OCI-LY1 (cell line): Measurements from ENCODE around the gene TMEM60.
"Not testable (repeated sequence)": the region's sequence is repeated elsewhere in the genome, so short reads cannot be mapped to it uniquely, and the experiment has no call there.

Experiments
- H2AFZ ChIP-seq: fragments of 200-600 bp; sonication (generic), shearing (Covaris generic); 2 replicates; pipeline ENCODE4 v1.6.0; 2014; ENCODE audit warnings: antibody characterized with exemption, mild to moderate bottlenecking, low read length
- H3F3A ChIP-seq: fragments of 200-600 bp; sonication (generic), shearing (Covaris generic); 2 replicates; pipeline ENCODE4 v1.6.0; 2014; ENCODE audit warnings: mild to moderate bottlenecking, antibody characterized with exemption, low read length, moderate library complexity; ENCODE audit not compliant: insufficient read depth
- H3K27ac ChIP-seq: fragments of 200-600 bp; sonication (generic); 2 replicates; pipeline ENCODE4 v1.5.1; 2014; ENCODE audit warnings: low read length, mixed run types, mild to moderate bottlenecking, low read depth; ENCODE audit not compliant: poor library complexity, severe bottlenecking
- H3K27me3 ChIP-seq: fragments of 200-600 bp; sonication (generic); 2 replicates; pipeline ENCODE4 v1.6.0; 2014; ENCODE audit warnings: antibody characterized with exemption, mild to moderate bottlenecking, low read length, moderate library complexity; ENCODE audit not compliant: insufficient read depth
- H3K36me3 ChIP-seq: fragments of 200-600 bp; sonication (generic); 2 replicates; pipeline ENCODE4 v1.6.1; 2014; ENCODE audit warnings: mild to moderate bottlenecking, antibody characterized with exemption, low read length, moderate library complexity, mixed read lengths; ENCODE audit not compliant: insufficient read depth
- H3K4me1 ChIP-seq: fragments of 200-600 bp; sonication (generic); 2 replicates; pipeline ENCODE4 v1.5.1; 2014; ENCODE audit warnings: mild to moderate bottlenecking, low read length, moderate library complexity; ENCODE audit not compliant: insufficient read depth, severe bottlenecking
- H3K4me2 ChIP-seq: fragments of 200-600 bp; sonication (generic), shearing (Covaris generic); 2 replicates; pipeline ENCODE4 v1.6.1; 2014; ENCODE audit warnings: low read length
- H3K4me3 ChIP-seq: fragments of 200-600 bp; sonication (generic); 2 replicates; pipeline ENCODE4 v1.5.1; 2014; ENCODE audit warnings: low read length, low read depth, mild to moderate bottlenecking, mixed read lengths; ENCODE audit not compliant: poor library complexity, severe bottlenecking
- H3K79me2 ChIP-seq: fragments of 200-600 bp; shearing (Covaris generic); 2 replicates; pipeline ENCODE4 v1.6.1; 2016; ENCODE audit warnings: mixed run types, low read length, mixed read lengths; ENCODE audit not compliant: insufficient read depth
- H3K9ac ChIP-seq: fragments of 200-600 bp; sonication (generic), shearing (Covaris generic); 2 replicates; pipeline ENCODE4 v1.6.1; 2014; ENCODE audit warnings: mild to moderate bottlenecking, low read length, mixed read lengths
- H3K9me2 ChIP-seq: fragments of 200-600 bp; sonication (generic), shearing (Covaris generic); 2 replicates; pipeline ENCODE4 v1.6.1; 2014; ENCODE audit warnings: low read depth, mild to moderate bottlenecking, low read length, mixed read lengths
- H3K9me3 ChIP-seq: fragments of 200-600 bp; shearing (Covaris generic); 2 replicates; pipeline ENCODE4 v1.6.1; 2014; ENCODE audit warnings: low read length, mixed read lengths
- H4K20me1 ChIP-seq: fragments of 200-600 bp; sonication (generic), shearing (Covaris generic); 2 replicates; pipeline ENCODE4 v1.6.0; 2016; ENCODE audit warnings: mild to moderate bottlenecking, low read length; ENCODE audit not compliant: insufficient read depth
- EZH2 ChIP-seq: fragments of 200-600 bp; sonication (generic), shearing (Covaris generic); IDR thresholded peaks from 2 replicates; pipeline ENCODE4 v1.8.0; 2017; ENCODE audit warnings: borderline replicate concordance, mixed run types, mild to moderate bottlenecking, antibody characterized with exemption, low read length, moderate library complexity, mixed read lengths
- TF ChIP-seq, protein P1 (sequence below): fragments of 200-600 bp; sonication (generic), shearing (Covaris generic); IDR thresholded peaks from 2 replicates; pipeline ENCODE4 v1.5.1; 2017; ENCODE audit warnings: mild to moderate bottlenecking, antibody characterized with exemption, low read length, moderate library complexity, mixed read lengths

Gene TMEM60

DNA sequence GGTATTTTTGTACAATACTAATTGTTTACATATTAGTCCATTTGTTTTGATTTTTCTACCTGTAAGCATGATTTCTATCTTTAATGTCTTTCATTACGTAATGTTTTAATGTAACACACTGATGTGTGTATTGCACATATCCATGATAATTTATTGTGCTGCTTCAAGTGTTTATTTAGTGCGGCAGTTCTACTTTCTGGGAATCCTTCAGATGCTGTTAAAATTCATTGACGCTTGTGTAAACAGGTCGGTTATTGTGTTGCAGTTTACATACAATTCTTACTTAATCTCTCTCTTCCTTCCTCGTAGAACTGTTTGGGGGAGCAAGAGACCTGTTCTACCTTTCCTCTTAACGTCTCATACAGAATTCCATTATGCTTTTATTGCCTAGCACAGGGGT, 6.9 kb downstream of the TMEM60 start:
- peaks cover 17% of the 10 kb centered on the region; the same call in 1 of the 2 replicates for H3K36me3 ChIP-seq
- H3K9ac ChIP-seq: no peak overlapping the region
- H3K9me2 ChIP-seq: no peaks in the 10 kb centered on the region
- H3K4me2 ChIP-seq: no peak overlapping the region
- H3K4me1 ChIP-seq: peaks cover 7% of the 10 kb centered on the region
- no peak overlapping the region for H3K27ac ChIP-seq
- no peak overlapping the region for H2AFZ ChIP-seq
- H4K20me1 ChIP-seq: no peaks in the 10 kb centered on the region
- no peaks in the 10 kb centered on the region for H3K9me3 ChIP-seq
- H3K27me3 ChIP-seq: no peaks in the 10 kb centered on the region
- no peak for TF ChIP-seq EZH2
- no peaks in the 10 kb centered on the region for H3F3A ChIP-seq
- H3K4me3 ChIP-seq: no peak overlapping the region
- peaks cover 6% of the 10 kb centered on the region for H3K79me2 ChIP-seq

DNA sequence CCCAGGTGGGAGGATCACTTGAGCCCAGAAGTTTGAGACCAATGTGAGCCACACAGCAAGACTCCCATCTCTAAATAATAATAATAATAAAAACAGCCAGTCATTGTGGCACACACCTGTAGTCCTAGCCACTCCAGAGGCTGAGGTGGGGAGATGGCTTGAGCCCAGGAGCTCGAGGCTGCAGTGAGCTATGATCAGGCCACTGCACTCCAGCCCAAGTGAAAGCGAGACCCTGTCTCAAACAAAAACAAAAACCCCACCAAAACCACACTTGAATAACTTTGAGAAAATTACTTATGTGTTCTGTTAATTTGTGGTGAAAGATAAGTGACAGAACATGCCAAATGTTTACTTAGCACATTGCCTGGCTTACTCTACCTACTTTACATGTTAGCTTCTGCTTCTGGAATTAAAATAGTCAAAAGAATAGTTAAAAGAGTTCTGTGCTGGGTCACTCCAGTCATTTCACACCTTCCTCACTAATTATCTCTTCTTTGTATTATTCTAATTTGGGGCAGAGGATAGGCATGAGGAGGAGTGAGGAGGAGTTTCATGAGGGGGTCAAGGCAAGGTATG, 9.8 kb downstream of the TMEM60 start:
- Histone ChIP-seq H3K4me1 (no peaks in the 10 kb centered on the region), H3K9me2 (no peaks in the 10 kb centered on the region), H3K79me2 (no peaks in the 10 kb centered on the region), H3K4me3 (no peak overlapping the region), H3K27me3 (no peaks in the 10 kb centered on the region), H3K36me3 (peaks cover 30% of the 10 kb centered on the region), H3K27ac (no peak overlapping the region), H3K4me2 (no peak overlapping the region), H3F3A (no peaks in the 10 kb centered on the region), H4K20me1 (no peaks in the 10 kb centered on the region), H3K9ac (no peak overlapping the region), H3K9me3 (0 out of 2 replicates have a peak, but pooled peaks cover 10% of the 10 kb centered on the region), H2AFZ (no peak overlapping the region)
- TF ChIP-seq, protein P1, sequence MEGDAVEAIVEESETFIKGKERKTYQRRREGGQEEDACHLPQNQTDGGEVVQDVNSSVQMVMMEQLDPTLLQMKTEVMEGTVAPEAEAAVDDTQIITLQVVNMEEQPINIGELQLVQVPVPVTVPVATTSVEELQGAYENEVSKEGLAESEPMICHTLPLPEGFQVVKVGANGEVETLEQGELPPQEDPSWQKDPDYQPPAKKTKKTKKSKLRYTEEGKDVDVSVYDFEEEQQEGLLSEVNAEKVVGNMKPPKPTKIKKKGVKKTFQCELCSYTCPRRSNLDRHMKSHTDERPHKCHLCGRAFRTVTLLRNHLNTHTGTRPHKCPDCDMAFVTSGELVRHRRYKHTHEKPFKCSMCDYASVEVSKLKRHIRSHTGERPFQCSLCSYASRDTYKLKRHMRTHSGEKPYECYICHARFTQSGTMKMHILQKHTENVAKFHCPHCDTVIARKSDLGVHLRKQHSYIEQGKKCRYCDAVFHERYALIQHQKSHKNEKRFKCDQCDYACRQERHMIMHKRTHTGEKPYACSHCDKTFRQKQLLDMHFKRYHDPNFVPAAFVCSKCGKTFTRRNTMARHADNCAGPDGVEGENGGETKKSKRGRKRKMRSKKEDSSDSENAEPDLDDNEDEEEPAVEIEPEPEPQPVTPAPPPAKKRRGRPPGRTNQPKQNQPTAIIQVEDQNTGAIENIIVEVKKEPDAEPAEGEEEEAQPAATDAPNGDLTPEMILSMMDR: no peak
- no peak for TF ChIP-seq EZH2

- TF ChIP-seq, protein P1: no peak
- no peak for TF ChIP-seq EZH2
Observed at GRCh38 chr7:77786741-77787140, 11.5 kb downstream of the TMEM60 start.

GRCh38 chr7:77786018-77786417, 12.2 kb downstream of the TMEM60 start:
- Histone ChIP-seq H3K4me2 (no peak overlapping the region), H3K36me3 (peaks cover 54% of the 10 kb centered on the region)
- TF ChIP-seq, protein P1: no peak
- no peak for TF ChIP-seq EZH2

More at GRCh38 chr7:77786741-77787140, 11.5 kb downstream of the TMEM60 start:
- Histone ChIP-seq H4K20me1 (no peaks in the 10 kb centered on the region), H2AFZ (no peak overlapping the region), H3K27ac (no peak overlapping the region), H3K9me3 (0 out of 2 replicates have a peak, but pooled peaks cover 10% of the 10 kb centered on the region), H3K9ac (no peak overlapping the region), H3K27me3 (no peaks in the 10 kb centered on the region), H3K36me3 (peaks cover 46% of the 10 kb centered on the region), H3K79me2 (no peaks in the 10 kb centered on the region), H3K9me2 (no peaks in the 10 kb centered on the region), H3K4me2 (no peak overlapping the region), H3K4me1 (no peaks in the 10 kb centered on the region), H3K4me3 (no peak overlapping the region), H3F3A (no peaks in the 10 kb centered on the region)

DNA sequence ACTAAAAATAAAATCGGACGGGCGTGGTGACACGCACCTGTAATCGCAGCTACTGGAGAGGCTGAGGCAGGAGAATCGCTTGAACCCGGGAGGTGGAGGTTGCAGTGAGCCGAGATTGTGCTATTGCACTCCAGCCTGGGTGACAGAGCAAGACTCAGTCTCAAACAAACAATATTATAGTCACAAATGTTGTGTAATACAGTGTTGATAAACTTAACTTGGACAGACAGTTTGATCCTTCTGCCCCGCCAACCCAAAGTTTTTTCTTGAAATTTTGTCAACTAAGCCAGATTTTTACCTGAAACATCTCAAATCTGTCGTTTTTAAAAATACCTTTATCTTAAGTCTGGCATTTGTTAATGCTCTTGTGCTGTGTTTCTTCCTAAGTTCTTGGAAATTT, 13.8 kb downstream of the TMEM60 start:
- not testable (repeated sequence) for H3K4me3 ChIP-seq, H2AFZ ChIP-seq, H3K9ac ChIP-seq, H3F3A ChIP-seq, H3K9me2 ChIP-seq, H3K4me1 ChIP-seq, H3K27ac ChIP-seq, H3K4me2 ChIP-seq, H4K20me1 ChIP-seq, H3K79me2 ChIP-seq, H3K27me3 ChIP-seq
- Histone ChIP-seq H3K36me3 (peaks cover 70% of the 10 kb centered on the region), H3K9me3 (0 out of 2 replicates have a peak, but pooled peaks cover 10% of the 10 kb centered on the region)

More at GRCh38 chr7:77786018-77786417, 12.2 kb downstream of the TMEM60 start:
- H2AFZ ChIP-seq: no peak overlapping the region
- no peaks in the 10 kb centered on the region for H3F3A ChIP-seq
- no peak overlapping the region for H3K27ac ChIP-seq
- H4K20me1 ChIP-seq: no peaks in the 10 kb centered on the region
- no peaks in the 10 kb centered on the region for H3K27me3 ChIP-seq
- no peaks in the 10 kb centered on the region for H3K79me2 ChIP-seq
- H3K4me1 ChIP-seq: no peaks in the 10 kb centered on the region
- H3K9ac ChIP-seq: no peak overlapping the region
- no peaks in the 10 kb centered on the region for H3K9me2 ChIP-seq
- 0 out of 2 replicates have a peak, but pooled peaks cover 10% of the 10 kb centered on the region for H3K9me3 ChIP-seq
- no peak overlapping the region for H3K4me3 ChIP-seq
